Ammon's horn (tissue), 1 donor: ENCODE results near the gene CBX6.

Experiments
- DNase-seq: peaks from one replicate; pipeline ENCODE4 v3.0.0-alpha.2; 2016; ENCODE audit warnings: low spot score

CBX6 gene

GRCh38 chr22:38873469-38874411 is 1.7 kb upstream of the CBX6 start:
- no peak for DNase-seq

- DNase-seq, result peak; percentile 53
Observed at GRCh38 chr22:38872831-38873248, 824 bp upstream of the CBX6 start.

GRCh38 chr22:38871360-38872171 is 450 bp downstream of the CBX6 start:
- DNase-seq, result no peak

GRCh38 chr22:38870791-38871359 is 1.1 kb downstream of the CBX6 start:
- DNase-seq, result no peak

GRCh38 chr22:38870312-38870741 is 1.7 kb downstream of the CBX6 start:
- DNase-seq, result peak; percentile 88

- no peak for DNase-seq
Observed at GRCh38 chr22:38869663-38870062, 2.4 kb downstream of the CBX6 start.

GRCh38 chr22:38868886-38869381 is 3.1 kb downstream of the CBX6 start:
- peak; percentile 82 for DNase-seq

GRCh38 chr22:38868286-38868721 is 3.7 kb downstream of the CBX6 start:
- DNase-seq, result no peak

GRCh38 chr22:38867471-38868285 is 4.3 kb downstream of the CBX6 start:
- no peak for DNase-seq

GRCh38 chr22:38867124-38867455 is 4.9 kb downstream of the CBX6 start:
- DNase-seq, result no peak

GRCh38 chr22:38866399-38867123 is 5.5 kb downstream of the CBX6 start:
- no peak for DNase-seq

GRCh38 chr22:38866024-38866398 is 6.0 kb downstream of the CBX6 start:
- DNase-seq, result no peak

- no peak for DNase-seq
Observed at GRCh38 chr22:38865201-38866023, 6.6 kb downstream of the CBX6 start.

- DNase-seq, result no peak
Observed at GRCh38 chr22:38864361-38865191, 7.4 kb downstream of the CBX6 start.

GRCh38 chr22:38863531-38864131 is 8.4 kb downstream of the CBX6 start:
- no peak for DNase-seq

- DNase-seq, result peak; percentile 44
Observed at GRCh38 chr22:38862375-38863329, 9.4 kb downstream of the CBX6 start.

GRCh38 chr22:38861927-38862326 is 10.1 kb downstream of the CBX6 start:
- DNase-seq, result no peak
